HG03045 (cell line): ENCODE measurements around the gene PIP5K1B.

Experiments
- ATAC-seq: cut with Tn5 transposase; IDR thresholded peaks from one replicate; pipeline ENCODE4 v1.9.1; 2021; ENCODE audit warnings: mild to moderate bottlenecking, moderate library complexity; ENCODE audit not compliant: unreplicated experiment

PIP5K1B gene

GRCh38 chr9:68947842-68948569 is 243.0 kb downstream of the PIP5K1B start:
- ATAC-seq, result peak; percentile 39

DNA sequence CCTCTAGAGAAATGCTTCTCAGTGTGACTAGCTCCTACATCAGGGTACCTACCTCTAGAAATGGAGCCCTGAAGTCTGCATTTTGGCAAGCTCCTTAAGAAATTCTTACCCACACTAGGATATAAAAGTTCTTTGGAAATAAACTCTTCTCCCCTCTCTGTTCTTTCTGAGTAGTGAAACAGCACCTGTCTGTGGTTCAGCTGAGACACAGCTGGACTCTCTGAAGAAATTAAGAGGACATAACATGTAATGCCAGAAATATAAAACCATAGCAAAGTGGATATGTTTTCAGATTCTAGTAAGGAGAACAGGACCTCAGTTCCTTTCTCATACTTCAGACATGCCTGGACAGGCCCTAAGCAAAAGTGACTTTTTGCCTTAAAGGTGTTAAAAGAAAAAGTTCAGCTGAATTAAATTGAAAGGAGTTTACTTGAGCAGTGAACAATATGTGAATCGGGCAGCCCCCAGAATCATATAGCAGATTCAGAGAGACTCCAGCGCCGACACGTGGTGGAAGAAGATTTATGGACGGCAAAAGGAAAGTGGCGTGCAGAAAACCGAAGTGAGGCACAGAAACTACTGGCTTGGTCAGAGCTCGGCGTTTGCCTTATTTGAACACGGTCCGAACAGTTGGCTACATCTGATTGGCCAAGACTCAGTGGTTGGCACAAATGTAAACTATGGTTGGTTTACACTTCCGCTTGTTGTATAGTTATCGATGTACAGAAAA is 244.4 kb downstream of the PIP5K1B start:
- ATAC-seq, result no peak

DNA sequence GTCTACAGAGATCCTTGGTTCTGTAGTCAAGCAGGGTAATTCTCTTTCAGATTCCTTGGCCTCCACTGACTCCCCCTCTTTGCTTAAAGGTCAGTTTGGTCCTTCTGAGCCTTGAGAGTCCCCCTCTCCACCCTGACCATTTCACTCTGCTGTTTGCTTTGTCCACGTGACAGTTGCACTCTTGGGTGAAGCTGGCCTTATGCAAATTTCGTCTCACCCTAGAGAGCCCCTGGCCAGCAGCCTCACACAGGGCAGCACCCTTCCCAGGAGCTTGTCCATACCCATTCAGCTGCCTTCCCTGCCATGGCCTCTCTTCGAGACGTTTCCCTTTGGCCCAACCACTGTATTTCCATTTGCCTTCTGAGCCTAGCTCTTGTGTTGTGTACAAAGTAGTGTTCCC is 245.1 kb downstream of the PIP5K1B start:
- no peak for ATAC-seq

DNA sequence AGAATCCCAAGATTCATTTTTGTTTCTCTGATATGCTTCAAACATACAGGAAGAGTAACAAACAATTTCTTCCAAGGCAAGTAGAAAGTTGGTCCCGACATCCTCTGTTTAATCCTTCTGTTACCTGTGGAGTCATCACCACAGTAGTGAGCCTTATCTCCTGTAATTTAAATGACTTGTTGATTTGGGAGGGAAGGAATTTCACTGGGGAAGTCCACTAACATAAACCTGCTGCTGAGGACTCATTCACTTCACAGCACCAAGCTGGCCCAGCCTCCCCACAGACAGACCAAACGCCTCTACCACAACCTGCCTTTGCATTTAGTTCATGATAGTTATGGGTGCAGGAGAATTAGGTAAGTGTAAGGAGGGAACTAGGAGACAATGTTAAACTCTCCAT is 245.6 kb downstream of the PIP5K1B start:
- no peak for ATAC-seq

GRCh38 chr9:68951879-68952659 is 247.0 kb downstream of the PIP5K1B start:
- ATAC-seq, result peak; percentile 58

DNA sequence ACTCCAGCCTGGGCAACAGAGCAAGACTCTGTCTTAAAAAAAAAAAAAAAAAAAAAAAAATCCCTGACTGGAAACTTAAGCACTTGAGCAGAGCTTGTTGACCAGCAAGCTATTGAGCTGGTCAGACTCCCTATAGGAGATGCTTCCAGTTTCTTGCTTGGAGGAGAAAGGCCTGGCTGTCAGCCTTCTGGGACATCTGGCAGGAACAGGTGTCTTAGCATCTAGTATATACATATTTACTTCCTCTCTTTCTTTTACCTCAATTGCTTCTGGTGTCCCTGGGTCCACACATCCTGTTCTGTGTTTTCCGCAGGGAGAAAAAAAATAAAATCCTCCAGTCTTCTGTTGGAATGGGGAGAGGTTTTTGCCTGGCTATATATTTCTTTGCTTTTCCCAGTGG is 248.7 kb downstream of the PIP5K1B start:
- no peak for ATAC-seq

GRCh38 chr9:68955330-68955729 is 250.3 kb downstream of the PIP5K1B start:
- no peak for ATAC-seq

DNA sequence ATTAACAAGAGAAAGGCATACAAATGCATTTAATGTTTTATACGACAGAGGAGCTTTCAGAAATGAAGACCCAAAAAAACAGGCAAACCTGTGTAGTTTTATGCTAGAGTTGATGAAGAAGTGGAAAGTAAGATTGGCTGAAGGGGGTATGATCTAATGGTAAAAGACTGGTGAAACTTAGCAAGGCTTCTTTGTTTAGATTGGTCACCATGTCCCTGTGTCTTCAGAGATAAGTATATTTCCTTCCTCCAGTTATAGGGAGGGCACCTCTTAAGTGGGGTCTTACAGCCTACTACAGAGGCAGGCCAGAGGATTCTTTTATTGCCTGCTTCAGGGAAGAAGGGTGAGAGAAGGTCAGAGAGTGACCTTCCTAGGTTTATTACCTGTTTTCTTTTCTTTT is 252.4 kb downstream of the PIP5K1B start:
- ATAC-seq, result no peak

DNA sequence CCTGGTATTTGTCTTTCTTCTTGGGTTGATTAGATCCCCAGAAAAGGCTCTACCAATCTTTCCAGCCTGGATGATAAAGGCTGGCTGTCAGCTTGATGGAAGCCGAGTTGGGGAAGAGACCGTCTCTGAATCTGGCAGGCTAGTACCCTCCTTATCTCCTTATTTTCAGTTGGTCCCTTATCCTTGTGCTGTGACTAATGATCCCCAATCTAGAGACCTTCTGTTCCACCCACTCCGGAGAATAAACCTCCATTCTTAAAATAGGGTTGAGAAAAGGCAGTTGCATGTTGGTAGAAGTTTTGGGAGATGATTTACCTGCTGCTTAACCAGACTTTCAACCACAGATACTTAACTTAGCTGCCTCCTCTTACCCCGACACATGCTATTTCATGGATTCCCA is 256.5 kb downstream of the PIP5K1B start:
- no peak for ATAC-seq

DNA sequence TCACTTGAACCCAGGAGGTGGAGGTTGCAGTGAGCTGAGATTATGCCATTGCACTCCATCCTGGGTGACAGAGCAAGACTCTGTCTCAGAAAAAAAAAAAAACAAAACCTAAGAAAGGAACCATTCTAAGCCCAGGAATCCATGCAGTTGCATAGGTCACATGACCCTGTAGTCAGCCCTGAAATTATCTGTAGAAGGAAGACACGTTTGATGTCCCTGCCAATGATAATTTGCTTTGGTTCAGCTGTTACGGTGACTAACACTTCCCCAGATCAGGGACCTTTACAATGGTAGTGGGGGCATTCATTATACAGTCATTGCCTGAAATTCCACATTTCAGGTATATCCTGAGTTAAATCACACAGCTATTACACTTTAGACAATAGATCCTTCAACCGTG is 258.4 kb downstream of the PIP5K1B start:
- ATAC-seq, result no peak

GRCh38 chr9:68964102-68964541 is 259.1 kb downstream of the PIP5K1B start:
- ATAC-seq, result no peak

- ATAC-seq, result no peak
These were observed 259.7 kb downstream of the PIP5K1B start for GRCh38 chr9:68964765-68965164.

DNA sequence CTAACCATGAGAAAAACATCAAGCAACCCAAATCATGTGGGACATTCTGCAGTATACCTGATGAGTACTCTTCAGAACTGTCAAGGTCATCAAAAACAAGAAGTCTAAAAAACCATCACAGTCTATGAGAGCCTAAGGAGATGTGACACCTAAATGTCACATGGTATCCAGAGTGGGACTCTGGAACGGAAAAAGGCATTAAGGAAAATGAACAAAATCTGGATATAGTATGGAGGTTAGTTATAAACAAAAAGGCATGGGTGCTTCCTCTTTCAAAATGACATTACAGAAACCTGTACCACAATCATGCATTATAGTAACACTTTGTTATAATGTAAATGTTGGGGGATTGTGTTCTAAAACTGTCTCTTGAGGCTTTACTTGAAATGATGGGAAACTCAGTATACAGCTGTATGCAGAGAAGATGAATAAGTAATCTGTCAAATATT is 261.5 kb downstream of the PIP5K1B start:
- peak; percentile 61 for ATAC-seq

GRCh38 chr9:68967800-68968199 is 262.8 kb downstream of the PIP5K1B start:
- ATAC-seq, result no peak

DNA sequence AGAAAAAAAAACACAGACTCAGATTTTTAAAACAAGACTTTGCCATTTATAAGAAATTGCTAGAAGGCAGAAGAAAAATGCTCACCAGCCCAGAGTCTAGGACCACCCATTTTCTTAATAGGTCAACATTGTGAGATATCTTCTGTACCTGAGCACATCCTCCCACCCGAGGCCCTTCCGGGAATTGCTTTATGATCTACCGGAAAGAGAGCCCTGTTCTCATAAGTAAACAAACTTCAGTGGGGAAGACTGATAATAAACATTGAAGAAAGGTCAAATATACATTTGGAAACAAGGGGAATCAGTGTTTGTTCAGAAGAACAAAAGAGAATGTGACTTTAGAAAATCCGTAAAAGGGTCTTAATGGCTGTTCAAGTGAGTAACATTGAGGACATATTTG is 264.5 kb downstream of the PIP5K1B start:
- ATAC-seq, result no peak

GRCh38 chr9:68970151-68970550 is 265.1 kb downstream of the PIP5K1B start:
- no peak for ATAC-seq

DNA sequence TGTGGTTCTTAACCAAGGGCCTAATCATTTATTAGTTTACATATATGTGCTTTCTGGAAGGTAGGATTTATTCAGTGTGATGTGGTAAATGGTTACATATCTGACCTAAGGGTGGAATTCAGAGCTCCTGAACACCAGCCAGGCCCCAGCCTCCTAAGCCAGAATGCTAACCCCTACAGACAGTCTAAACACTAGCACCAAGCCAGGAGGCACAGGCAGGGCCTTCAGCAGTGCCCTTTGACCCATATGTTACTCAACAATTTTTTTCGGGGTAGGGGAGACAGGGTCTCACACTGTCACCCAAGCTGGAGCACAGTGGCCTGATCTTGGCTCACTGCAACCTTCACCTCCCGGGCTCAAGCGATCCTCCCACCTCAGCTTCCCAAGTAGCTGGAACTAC is 268.6 kb downstream of the PIP5K1B start:
- ATAC-seq, result no peak

GRCh38 chr9:68974431-68974830 is 269.4 kb downstream of the PIP5K1B start:
- peak; percentile 91 for ATAC-seq

DNA sequence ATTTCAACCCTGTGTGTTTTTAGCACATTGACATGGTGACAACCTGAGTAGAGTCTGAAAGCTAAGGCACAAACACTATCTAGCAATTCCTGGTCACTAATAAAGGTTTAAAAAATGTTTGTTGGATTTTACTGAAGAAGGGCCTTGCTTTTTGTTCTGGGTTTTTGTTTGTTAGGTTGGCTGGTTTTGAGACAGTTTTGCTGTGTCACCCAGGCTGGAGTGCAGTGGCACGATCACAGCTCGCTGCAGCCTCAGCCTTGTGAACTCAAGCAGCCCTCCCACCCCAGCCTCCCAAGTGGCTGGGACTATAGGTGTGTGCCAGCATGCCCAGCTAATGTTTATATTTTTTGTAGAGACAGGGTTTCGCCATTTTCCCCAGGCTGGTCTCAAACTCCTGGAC is 269.9 kb downstream of the PIP5K1B start:
- ATAC-seq, result no peak

DNA sequence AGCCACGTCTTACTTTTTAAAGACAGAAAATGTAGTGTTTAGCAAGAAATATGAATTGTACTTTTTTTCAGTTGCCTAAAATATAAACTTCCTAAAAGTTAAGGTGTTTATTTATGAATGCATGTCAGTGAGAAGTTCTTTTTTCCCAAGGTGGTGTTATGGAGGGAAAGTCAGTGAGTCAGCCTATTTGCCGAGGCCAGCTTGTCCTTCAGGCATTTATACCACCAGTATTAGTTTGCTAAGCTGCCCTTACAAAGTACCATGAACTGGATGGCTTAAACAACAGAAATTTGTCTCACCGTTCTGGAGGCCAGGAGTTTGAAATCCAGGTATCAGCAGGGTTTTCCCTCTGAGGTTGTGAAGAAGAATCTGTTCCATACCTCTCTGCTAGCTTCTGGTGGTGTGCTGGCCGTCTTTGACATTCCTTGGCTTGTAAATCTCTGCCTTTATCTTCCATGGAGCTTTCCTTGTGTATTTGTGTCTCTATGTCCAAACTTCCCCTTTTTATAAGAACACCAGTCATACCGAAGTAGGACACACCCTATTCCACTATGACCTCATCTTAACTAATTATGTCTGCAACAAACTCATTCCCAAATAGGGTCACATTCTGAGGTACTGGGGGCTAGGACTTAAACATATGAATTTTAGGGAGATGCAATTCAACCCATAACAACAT is 270.5 kb downstream of the PIP5K1B start:
- no peak for ATAC-seq

DNA sequence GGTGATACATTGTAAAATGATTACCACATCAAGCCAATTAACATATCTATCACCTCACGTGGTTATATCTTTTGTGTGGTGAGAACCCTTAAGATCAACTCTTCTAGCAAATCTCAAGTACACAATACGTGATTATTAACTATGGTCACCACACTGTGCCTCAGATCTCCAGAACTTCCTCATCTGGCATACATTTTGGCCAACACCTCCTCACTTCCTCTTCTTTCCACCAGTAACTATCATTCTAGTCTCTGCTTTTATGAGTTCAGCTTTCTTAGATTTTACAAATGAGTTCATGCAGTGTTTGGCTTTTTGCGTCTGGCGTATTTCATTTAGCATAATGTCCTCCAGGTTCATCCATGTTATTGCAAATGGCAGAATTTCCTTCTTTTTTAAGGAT is 273.0 kb downstream of the PIP5K1B start:
- ATAC-seq, result no peak
